Activated CD4-positive, CD25-positive, alpha-beta regulatory T cell (primary cell): Measurements from ENCODE around the gene STXBP5L.
"Not testable (repeated sequence)": the region's sequence is repeated elsewhere in the genome, so short reads cannot be mapped to it uniquely, and the experiment has no call there.

ENCODE experiments used
- DNase-seq, 4 experiments: peaks; one replicate each; lab custom pipeline; 2025; lab: John Stamatoyannopoulos, UW

Gene STXBP5L

GRCh38 chr3:120908030-120908794 is at the start of gene STXBP5L:
STXBP5L (plus strand) TSS chr3:120908205; CDS start chr3:120909579, 1,374 bp downstream.
- no peak for DNase-seq

- no peak for DNase-seq
These were observed 49.5 kb upstream of the STXBP5L start for GRCh38 chr3:120858521-120858920.

- no peak for DNase-seq
These were observed 43.5 kb upstream of the STXBP5L start for GRCh38 chr3:120864541-120864940.

GRCh38 chr3:120875507-120875906 is 32.5 kb upstream of the STXBP5L start:
- no peak for DNase-seq

GRCh38 chr3:120875989-120876388 is 32.0 kb upstream of the STXBP5L start:
- DNase-seq = no peak

- DNase-seq = no peak
These were observed 28.6 kb upstream of the STXBP5L start for GRCh38 chr3:120879411-120879810.

- DNase-seq = no peak
These were observed 15.1 kb upstream of the STXBP5L start for GRCh38 chr3:120892921-120893320.

GRCh38 chr3:120894316-120895057 is 13.5 kb upstream of the STXBP5L start:
- DNase-seq = no peak

GRCh38 chr3:120901716-120902115 is 6.3 kb upstream of the STXBP5L start:
- not testable (repeated sequence) for DNase-seq

- DNase-seq = no peak
These were observed 4.8 kb upstream of the STXBP5L start for GRCh38 chr3:120903221-120903620.

GRCh38 chr3:120907659-120908029 is 361 bp upstream of the STXBP5L start:
- DNase-seq = no peak

GRCh38 chr3:120908795-120909601 is 993 bp downstream of the STXBP5L start:
- DNase-seq = no peak

GRCh38 chr3:120909602-120909878 is 1.5 kb downstream of the STXBP5L start:
- DNase-seq = no peak

GRCh38 chr3:120926146-120926545 is 18.1 kb downstream of the STXBP5L start:
- DNase-seq = no peak

- no peak for DNase-seq
These were observed 21.0 kb downstream of the STXBP5L start for GRCh38 chr3:120928991-120929390.

- DNase-seq = no peak
These were observed 23.6 kb downstream of the STXBP5L start for GRCh38 chr3:120931593-120931992.

GRCh38 chr3:120956143-120956542 is 48.1 kb downstream of the STXBP5L start:
- DNase-seq = no peak

GRCh38 chr3:120982608-120983320 is 74.8 kb downstream of the STXBP5L start:
- DNase-seq = no peak

GRCh38 chr3:120983321-120983665 is 75.3 kb downstream of the STXBP5L start:
- no peak for DNase-seq

- no peak for DNase-seq
These were observed 75.8 kb downstream of the STXBP5L start for GRCh38 chr3:120983841-120984240.

- no peak for DNase-seq
These were observed 77.2 kb downstream of the STXBP5L start for GRCh38 chr3:120985242-120985641.

GRCh38 chr3:120988994-120989393 is 81.0 kb downstream of the STXBP5L start:
- no peak for DNase-seq
